ENCODE results near the gene PLXNA4.

- TF ChIP-seq POLR2A (IDR thresholded peaks at IDR 0.05) (no peak), CTCF (IDR thresholded peaks at IDR 0.05) (no peak), EP300 (IDR thresholded peaks at IDR 0.05; ENCODE audit: low read depth) (no peak), POLR2AphosphoS5 (IDR thresholded peaks at IDR 0.05) (no peak)
Observed at GRCh38 chr7:132546366-132547127, 29.7 kb downstream of the PLXNA4 start.
